KOPT-K1 (cell line): Measurements from ENCODE around the gene PRDM10.
"Not testable (repeated sequence)": the region's sequence is repeated elsewhere in the genome, so short reads cannot be mapped to it uniquely, and the experiment has no call there.

Source experiments
- H3K27ac ChIP-seq: fragments of 200-600 bp; sonication (generic); 2 replicates; pipeline ENCODE4 v1.5.1; 2016; ENCODE audit warnings: antibody characterized with exemption, mild to moderate bottlenecking, low read depth, low read length; ENCODE audit not compliant: poor library complexity, severe bottlenecking
- H3K36me3 ChIP-seq: fragments of 200-600 bp; sonication (generic); 2 replicates; pipeline ENCODE4 v1.5.1; 2017; ENCODE audit warnings: antibody characterized with exemption, mild to moderate bottlenecking, low read length, moderate library complexity; ENCODE audit not compliant: insufficient read depth
- H3K9me3 ChIP-seq: fragments of 200-600 bp; sonication (generic); 2 replicates; pipeline ENCODE4 v1.5.1; 2017; ENCODE audit warnings: antibody characterized with exemption, low read length, mild to moderate bottlenecking; ENCODE audit not compliant: insufficient read depth, poor library complexity, severe bottlenecking

The PRDM10 gene

DNA sequence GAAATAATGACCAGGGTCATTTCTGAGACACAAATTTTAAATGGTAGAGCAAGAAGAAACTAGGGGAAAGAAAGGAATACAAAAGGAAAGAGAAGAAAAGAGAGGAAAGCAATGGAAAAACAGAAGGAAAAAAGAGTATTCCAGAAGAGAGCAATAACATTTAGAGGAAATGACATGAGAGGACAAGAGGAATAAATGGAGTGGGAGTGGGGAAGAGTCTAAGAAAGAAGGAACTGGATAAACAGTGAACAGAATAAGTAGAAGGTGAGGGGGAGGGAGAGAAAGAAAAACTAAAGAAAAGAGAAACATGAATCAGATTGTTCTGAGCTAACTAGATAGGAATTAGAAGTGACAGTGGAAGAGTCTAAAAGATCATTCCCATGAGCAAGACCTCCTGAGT is 28.4 kb downstream of the PRDM10 start:
- H3K27ac ChIP-seq, result no peak overlapping the region
- H3K9me3 ChIP-seq, result no peaks in the 10 kb centered on the region
- no peaks in the 10 kb centered on the region for H3K36me3 ChIP-seq

DNA sequence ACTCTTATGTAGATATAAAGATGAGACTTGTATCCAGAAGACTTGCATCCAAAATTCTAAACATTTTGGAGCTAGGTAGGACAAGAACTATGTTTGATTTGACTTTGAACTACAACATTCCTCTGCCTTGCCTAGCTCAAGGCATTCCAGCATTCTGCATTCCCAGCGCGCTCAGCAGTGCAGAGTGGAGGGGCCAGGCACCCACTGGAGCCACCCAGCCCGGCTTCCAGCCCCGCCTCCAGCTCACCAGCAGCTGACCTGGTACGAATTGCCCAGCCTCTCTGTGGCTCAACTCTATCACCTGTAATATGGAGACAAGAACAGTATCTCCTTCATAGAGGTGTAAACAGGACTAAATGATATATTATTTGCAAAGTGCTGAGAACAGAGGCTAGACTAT is 28.8 kb downstream of the PRDM10 start:
- no peak overlapping the region for H3K27ac ChIP-seq
- H3K9me3 ChIP-seq, result no peaks in the 10 kb centered on the region
- H3K36me3 ChIP-seq, result no peaks in the 10 kb centered on the region

DNA sequence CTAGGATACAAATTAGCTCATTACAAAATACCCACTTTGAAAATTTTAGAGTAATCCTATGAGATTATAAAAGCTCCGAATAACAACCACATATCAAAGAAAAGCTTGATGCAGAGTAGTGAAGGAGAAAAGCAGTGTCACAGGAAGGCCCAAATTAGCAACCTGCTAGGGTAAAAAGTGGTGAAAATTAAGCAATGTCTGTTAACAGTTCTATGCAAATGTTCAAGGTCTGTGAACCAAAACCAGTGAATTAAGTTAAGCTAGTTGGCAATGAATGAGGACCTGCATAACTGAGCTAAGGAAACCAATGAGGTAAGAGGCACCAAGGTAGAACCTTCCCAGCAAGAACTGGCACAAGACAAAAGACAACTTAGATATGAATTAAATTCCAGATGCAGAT is 29.6 kb downstream of the PRDM10 start:
- Histone ChIP-seq H3K9me3 (no peaks in the 10 kb centered on the region), H3K36me3 (no peaks in the 10 kb centered on the region), H3K27ac (no peak overlapping the region)

DNA sequence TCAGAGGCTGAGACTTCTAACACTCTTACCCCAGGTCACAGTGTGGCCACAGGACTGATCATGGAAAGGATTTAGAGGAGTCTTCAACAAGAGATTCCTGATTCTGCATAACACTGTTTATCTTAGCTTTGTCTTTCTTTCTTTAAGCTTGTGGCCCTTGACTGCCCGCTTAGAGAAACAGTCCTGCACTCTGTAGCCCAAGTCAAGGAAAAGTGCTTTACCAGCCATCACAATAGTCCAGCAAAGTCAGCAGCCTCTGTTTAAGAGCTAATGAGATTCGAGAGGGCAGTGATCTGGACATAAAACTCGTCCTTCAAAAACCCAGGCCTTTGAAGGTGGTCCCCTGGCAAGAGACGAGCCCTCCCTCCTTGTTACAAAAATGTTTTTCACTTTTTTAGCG is 30.0 kb downstream of the PRDM10 start:
- no peak overlapping the region for H3K27ac ChIP-seq
- no peaks in the 10 kb centered on the region for H3K9me3 ChIP-seq
- no peaks in the 10 kb centered on the region for H3K36me3 ChIP-seq

DNA sequence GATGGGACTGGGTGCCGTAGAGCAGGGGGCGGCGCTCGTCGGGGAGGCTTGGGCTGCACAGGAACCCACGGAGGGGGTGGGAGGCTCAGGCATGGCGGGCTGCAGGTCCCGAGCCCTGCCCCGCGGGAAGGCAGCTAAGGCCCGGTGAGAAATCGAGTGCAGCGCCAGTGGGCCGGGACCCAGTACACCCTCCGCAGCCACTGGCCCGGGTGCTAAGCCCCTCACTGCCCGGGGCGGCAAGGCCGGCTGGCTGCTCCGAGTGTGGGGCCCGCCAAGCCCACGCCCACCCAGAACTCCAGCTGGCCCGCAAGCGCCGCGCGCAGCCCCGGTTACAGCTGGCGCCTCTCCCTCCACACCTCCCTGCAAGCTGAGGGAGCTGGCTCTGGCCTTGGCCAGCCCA is 30.8 kb downstream of the PRDM10 start:
- not testable (repeated sequence) for H3K27ac ChIP-seq, H3K36me3 ChIP-seq, H3K9me3 ChIP-seq

DNA sequence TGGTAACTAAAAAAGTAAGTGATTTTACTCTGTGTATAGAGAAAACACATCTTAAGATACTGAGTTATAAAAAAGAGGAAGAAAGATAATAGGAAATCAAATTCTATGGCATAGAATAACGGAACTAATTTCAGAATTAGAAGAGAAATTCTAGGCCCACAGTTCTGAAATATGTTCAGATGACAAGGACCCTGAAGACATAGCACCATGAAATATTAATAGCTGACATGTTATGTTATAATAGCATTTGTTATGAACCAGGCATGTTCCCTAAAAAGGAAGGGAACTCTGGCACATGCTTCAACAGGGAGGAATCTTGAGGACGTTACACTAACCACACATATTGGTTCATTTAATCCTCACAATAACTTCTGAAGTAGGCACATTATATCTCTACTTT is 32.7 kb downstream of the PRDM10 start:
- no peaks in the 10 kb centered on the region for H3K9me3 ChIP-seq
- no peak overlapping the region for H3K27ac ChIP-seq
- no peaks in the 10 kb centered on the region for H3K36me3 ChIP-seq

DNA sequence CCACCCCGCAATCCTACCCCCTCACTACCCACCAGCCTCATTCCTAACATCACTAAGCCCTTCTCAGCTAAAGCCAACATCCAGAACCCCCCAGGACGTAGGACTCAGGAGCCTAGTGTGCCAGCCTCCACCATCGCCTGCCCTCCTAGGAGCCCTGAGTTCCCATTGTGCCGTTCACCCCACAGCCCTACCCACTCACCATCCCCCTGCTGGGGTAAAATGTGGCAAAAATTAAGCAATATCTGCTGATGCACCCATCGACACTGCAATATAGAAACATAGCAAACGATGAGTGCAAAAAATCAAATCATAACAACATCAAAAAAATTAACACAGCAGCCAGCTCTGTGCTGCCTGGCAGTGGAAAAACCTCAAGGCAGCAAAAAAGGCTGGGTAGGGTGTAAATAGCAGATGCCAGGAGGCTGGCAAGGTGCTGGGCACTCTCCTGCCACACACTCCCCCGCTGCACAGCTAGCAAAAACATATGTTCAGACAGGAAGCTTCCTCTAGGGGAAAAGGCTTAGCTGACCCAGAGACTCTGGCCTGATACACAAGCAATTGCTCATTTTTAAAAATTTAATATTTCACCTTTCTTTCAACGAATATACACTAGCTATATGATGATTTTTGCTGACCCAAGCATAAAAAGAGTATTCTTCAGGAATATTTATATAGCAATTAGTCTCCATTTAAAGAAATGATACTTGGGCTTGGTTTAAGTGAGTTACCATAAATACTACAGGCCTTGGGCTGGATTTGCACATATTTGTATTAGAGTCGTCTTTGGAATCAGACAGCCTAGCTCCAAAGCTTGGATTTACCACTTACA is 33.8 kb downstream of the PRDM10 start:
- Histone ChIP-seq H3K27ac (no peak overlapping the region), H3K36me3 (no peaks in the 10 kb centered on the region), H3K9me3 (no peaks in the 10 kb centered on the region)

DNA sequence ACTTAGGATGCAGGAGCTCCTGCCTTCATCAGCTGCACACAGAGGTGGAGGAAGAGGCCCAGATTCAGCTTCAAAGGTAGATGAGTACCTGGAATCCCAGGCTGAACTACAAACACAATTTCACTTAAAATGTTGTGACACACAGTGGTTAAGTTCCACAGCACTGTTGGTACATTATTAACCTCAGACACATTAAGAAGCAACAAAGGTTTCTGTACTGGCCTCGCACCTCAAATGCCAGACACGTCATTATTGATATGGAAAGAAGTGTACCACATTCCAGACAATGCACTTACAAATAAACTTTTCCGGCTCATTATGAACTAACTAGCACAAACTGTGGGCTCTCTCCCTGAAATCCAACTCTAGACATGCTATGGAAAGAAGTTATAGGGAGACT is 34.6 kb downstream of the PRDM10 start:
- H3K9me3 ChIP-seq, result no peaks in the 10 kb centered on the region
- H3K36me3 ChIP-seq, result no peaks in the 10 kb centered on the region
- H3K27ac ChIP-seq, result no peak overlapping the region

DNA sequence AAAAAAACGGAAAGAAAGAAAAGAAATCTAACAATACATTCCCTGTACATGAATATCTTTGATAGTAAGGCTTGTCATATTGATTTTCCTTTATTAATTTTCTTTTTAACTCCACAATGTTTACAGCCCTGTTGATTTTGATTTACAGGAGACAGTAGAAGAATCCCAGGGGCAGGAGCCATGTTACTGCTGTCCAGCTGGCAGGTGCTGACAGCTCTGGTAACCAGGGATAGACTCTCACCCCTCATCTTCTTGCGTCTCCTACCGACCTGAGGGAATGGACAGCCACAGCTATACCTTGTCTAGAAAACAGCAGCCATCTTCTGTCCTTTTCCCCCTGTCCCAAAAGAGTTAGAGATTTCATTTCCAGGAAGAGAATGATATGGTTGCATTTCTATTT is 37.4 kb downstream of the PRDM10 start:
- no peak overlapping the region for H3K27ac ChIP-seq
- no peaks in the 10 kb centered on the region; the same call in 1 of the 2 replicates for H3K36me3 ChIP-seq
- no peaks in the 10 kb centered on the region for H3K9me3 ChIP-seq

DNA sequence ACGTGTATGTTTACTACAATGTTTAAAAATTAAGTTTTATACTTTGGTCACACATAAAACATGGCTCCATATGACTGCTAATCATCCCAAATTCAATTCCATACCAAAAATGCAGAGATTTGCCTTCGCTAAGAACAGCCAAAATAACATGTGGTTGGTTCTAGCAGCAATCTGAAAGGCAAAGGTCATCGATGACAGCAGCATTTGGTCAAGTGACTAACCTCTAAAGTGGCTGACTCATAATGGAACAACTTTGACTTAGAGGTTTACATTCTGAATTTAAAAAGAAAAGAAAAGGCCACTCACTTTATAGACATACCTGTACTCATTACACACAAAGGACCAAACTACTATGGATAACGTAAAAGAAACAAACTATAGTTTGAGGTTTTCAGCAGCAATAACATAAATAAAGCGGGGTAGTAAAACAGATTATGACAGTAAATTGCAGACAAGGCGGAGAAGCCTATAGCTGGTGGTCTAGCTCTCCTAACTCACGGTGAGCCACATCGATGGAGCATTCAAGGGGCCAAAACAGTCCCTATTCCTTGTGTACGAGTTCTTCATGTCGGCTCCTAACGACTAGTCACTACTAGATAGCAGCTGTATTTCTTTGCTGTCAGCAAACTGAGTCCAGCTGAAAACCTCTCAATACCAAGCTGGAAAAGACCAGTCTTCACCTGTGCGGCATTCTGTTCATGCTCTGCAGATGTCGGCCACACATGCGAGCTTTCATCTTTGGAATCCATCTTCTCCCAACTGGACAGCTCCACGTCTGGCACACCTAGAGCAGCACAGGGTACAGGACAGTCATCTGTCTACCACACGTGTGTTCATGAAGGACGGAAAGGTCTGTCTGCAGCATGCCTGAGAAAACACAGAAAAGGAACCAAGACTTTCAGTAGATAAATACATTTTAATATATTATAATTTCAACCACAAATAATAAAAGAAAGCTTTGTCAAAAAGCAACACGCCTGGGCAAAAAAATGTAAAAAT is 42.1 kb downstream of the PRDM10 start:
- H3K9me3 ChIP-seq, result no peaks in the 10 kb centered on the region
- H3K27ac ChIP-seq, result no peak overlapping the region
- no peaks in the 10 kb centered on the region; the same call in 1 of the 2 replicates for H3K36me3 ChIP-seq

DNA sequence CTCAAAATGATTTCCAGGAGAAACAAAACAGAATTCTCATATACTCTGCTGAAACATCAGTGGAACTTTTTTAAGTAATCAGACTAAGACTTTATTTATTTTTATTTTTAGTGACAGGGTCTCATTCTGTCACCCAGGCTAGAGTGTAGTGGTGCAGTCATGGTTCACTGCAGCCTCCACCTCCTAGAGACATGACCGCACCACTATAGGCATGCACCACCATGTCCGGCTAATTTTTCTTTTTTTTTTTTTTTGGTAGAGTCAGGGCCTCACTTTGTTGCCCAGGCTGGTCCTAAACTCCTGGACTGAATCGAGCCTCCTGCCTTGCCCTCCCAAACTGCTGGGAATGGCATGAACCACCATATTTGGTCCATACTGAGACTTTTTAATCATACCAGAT is 42.9 kb downstream of the PRDM10 start:
- no peaks in the 10 kb centered on the region for H3K9me3 ChIP-seq
- no peaks in the 10 kb centered on the region; the same call in 1 of the 2 replicates for H3K36me3 ChIP-seq
- no peak overlapping the region for H3K27ac ChIP-seq

DNA sequence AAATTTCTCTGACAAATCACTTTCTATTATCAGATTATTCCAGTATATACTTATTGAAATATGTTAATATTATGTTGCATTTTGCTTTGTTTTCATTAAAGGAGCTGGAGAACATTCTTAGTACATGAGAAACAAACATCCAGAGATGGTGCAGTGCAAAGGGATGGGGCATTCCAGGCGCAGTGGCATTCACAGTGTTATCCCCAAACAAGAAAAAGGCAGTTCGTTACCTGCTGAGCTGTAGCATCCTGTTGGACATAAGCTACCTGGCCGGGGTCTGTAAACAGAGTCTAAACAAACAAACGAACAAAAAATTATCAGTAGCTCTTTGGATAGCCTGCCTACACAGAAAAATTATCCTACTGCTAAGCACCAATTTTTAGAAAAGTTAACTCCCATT is 47.4 kb downstream of the PRDM10 start:
- H3K27ac ChIP-seq, result no peak overlapping the region
- H3K36me3 ChIP-seq, result no peaks in the 10 kb centered on the region; the same call in 1 of the 2 replicates
- H3K9me3 ChIP-seq, result no peaks in the 10 kb centered on the region

DNA sequence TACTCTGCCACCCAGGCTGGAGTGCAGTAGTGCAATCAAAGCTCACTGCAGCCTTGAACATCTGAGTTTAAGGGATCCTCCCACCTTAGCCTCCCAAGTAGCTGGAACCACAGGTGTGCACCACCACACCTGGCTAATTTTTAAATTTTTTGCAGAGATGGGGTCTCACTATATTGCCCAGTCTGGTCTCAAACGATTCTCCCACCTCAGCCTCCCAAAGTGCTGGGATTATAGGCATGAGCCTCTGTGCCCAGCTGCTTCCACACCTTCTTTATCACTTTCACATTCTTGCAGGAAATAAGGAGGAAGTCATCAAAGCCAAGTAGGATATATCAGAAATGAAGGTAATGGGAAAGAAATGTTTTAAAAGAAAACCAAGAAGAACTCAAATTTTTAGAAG is 47.9 kb downstream of the PRDM10 start:
- not testable (repeated sequence) for H3K36me3 ChIP-seq, H3K9me3 ChIP-seq, H3K27ac ChIP-seq

DNA sequence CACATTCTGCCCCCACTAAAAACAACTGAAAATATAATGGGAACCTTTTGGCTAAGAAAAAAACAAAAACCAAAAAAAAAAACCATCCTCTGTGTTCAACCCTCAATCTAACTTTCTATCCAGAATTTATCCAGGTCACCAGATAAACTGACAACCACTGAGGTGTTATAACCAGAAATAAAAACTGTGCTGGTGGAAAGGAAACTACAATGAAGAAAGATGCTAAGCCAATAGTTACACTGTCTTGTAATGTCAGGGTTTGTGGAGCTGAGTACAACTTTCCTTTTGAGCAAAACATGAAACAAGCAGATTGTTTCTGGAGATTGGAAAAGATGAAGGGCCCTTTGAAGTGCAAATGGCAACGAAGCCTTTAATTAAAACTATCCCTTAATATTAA is 50.8 kb downstream of the PRDM10 start:
- no peaks in the 10 kb centered on the region for H3K9me3 ChIP-seq
- H3K36me3 ChIP-seq, result no peaks in the 10 kb centered on the region
- no peak overlapping the region for H3K27ac ChIP-seq

DNA sequence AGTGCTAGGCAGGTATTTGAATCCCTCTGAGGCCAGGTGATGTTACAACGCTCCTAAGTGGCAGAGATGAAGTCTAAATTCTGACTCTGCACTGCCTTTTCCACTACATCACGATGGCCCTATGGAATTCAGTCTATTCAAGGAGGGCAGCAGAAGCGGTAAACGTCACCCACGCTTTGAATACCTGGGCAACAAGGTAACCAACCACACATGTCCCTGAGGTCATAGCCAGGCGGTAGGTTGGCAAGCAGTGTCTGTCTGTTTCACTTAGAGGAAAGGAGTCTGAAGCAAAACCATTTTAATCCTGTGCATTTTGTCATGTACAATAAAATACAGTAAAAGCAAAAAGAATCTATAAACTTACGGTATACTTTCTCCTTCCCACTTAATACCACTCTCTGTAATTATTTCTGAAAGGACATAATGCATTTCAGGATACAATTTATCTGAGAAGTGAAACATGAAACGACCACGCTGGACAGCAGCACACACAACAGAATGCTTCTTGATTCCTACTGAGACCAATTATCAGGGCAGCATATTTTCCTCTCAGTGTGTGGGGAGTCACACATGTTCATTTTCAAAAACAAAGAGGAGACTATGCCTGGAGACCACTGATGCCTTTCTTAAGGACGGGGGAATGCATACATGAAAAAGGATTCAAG is 51.3 kb downstream of the PRDM10 start:
- no peak overlapping the region for H3K27ac ChIP-seq
- no peaks in the 10 kb centered on the region for H3K36me3 ChIP-seq
- no peaks in the 10 kb centered on the region for H3K9me3 ChIP-seq
